H1 (cell line): ENCODE data around the gene AMOT. TPM values are rescaled to one million over a fixed set of nuclear protein-coding genes. Genes with fewer than 3 reads are reported as not detected.

Experiments
- HDAC6 ChIP-seq: IDR thresholded peaks from one replicate; pipeline ENCODE4 v1.7.1; 2012; ENCODE audit warnings: low read depth, mild to moderate bottlenecking, inconsistent platforms, low read length, moderate library complexity
- POLR2A ChIP-seq, 2 experiments: IDR thresholded peaks; 1 replicate in 1 of 2; 2 replicates in 1 of 2; pipeline ENCODE4 v1.6.1; 2011; ENCODE audit warnings: low read depth in 2 of 2, low read length in 2 of 2, mild to moderate bottlenecking in 2 of 2; ENCODE audit errors: control extremely low read depth in 1 of 2
- RBBP5 ChIP-seq: IDR thresholded peaks from 2 replicates; pipeline ENCODE4 v1.7.1; 2012; ENCODE audit warnings: low read depth, mild to moderate bottlenecking, inconsistent platforms, low read length, moderate library complexity, borderline replicate concordance
- TAF7 ChIP-seq: optimal IDR thresholded peaks from 2 replicates; pipeline ENCODE3; 2011; ENCODE audit warnings: low read depth, mild to moderate bottlenecking, inconsistent platforms, low read length, moderate library complexity, borderline replicate concordance
- polyA plus RNA-seq, 7 experiments: library from polyadenylated mRNA; depleted of rRNA in 3 of 7; stranded (reverse) in 5 of 7; unstranded in 2 of 7; fragments of >200 nt in 5 of 7; fragments of 200-250 nt in 2 of 7; gene quantifications; 1 replicate in 5 of 7; 2 replicates in 1 of 7; 4 replicates in 1 of 7; pipeline versions ENCODE4 v1.2.1 to v1.2.3, GENCODE V29; 2011 to 2013; ENCODE audit warnings: missing spikeins in 2 of 7, mixed read lengths in 2 of 7
- total RNA-seq: library from RNA; stranded (reverse); fragmentation: NEBNext Ultra II Directional; extraction: Animal tissue kit (Norgen Biotek cat#: 25700); gene quantifications from 2 replicates; pipeline ENCODE4 v1.2.1, GENCODE V29; 2021

Gene AMOT
- total and polyA plus RNA-seq, 2 of the 8 experiments (the other 6 are each of a cell fraction or from before 2014, with no cell fraction given), result 2.3 to 7.1 TPM

DNA sequence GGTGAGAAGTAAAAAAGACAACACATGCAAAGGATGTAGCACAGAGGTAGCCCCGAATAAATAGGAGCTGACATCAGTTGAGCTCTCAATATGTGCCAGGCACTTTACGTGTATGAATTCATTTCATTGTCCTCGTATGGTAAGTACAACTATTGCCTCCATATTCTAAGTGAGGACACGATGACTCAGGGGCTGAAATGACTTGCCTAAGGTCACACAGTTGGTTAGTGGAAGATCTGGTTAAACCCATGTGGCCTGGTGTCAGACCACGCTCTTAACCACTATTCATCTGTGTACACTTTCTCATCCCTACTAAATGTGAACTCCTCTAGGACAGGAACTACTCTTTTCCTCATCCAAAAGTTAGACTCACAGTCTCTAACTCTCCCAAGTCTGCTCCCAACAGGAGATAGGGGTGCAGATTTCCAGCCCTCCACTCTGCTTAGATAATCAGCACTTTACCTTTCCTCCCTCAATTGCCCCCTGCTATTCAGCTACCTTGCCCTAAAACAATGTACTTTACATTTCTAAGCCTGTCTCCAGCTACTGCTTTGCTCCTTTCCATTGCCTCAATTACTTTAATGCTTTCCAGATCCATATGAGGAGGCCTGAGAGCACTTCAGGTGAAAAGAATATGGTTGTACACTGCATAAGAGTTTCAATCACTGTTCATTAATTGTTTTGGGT lies 102.1 kb downstream of the AMOT start (continued):
- TF ChIP-seq POLR2A (IDR thresholded peaks at IDR 0.05; ENCODE audit: control extremely low read depth in 1 of 2, low read depth in 2 of 2, low read length in 2 of 2), result no peak
- no peak for TF ChIP-seq RBBP5
- no peak for TF ChIP-seq HDAC6
- TF ChIP-seq TAF7, result no peak
- TF ChIP-seq, all 59 proteins: peak for 0
